ENCODE data around the gene GARNL3.

GARNL3 gene

GRCh38 chr9:127390248-127390545, 125.6 kb downstream of the GARNL3 start:
- no peak for DNase-seq

GRCh38 chr9:127390563-127390962, 126.0 kb downstream of the GARNL3 start:
- DNase-seq = no peak

- no peak for DNase-seq
Observed at GRCh38 chr9:127392166-127392565, 127.6 kb downstream of the GARNL3 start.

- no peak for DNase-seq
Observed at GRCh38 chr9:127392976-127393375, 128.4 kb downstream of the GARNL3 start.

GRCh38 chr9:127393645-127394044, 129.1 kb downstream of the GARNL3 start:
- DNase-seq = no peak

GRCh38 chr9:127395497-127396252, 131.1 kb downstream of the GARNL3 start:
- no peak for DNase-seq

GRCh38 chr9:127396253-127396807, 131.8 kb downstream of the GARNL3 start:
- DNase-seq = no peak

GRCh38 chr9:127396808-127397645, 132.5 kb downstream of the GARNL3 start, which contains the start of gene SLC2A8:
TSS of gene SLC2A8 (plus strand) at chr9:127397169. CDS start at chr9:127397231, 62 bp downstream.
- peak; percentile 98 for DNase-seq

- DNase-seq = no peak
Observed at GRCh38 chr9:127397646-127398274, 133.2 kb downstream of the GARNL3 start.

GRCh38 chr9:127398275-127398647, 133.7 kb downstream of the GARNL3 start:
- DNase-seq = no peak

- no peak for DNase-seq
Observed at GRCh38 chr9:127398715-127399400, 134.3 kb downstream of the GARNL3 start.

GRCh38 chr9:127399736-127400269, 135.2 kb downstream of the GARNL3 start:
- DNase-seq = no peak

- DNase-seq = no peak
Observed at GRCh38 chr9:127402401-127403090, 138.0 kb downstream of the GARNL3 start.

GRCh38 chr9:127403507-127404192, 139.1 kb downstream of the GARNL3 start:
- no peak for DNase-seq

- no peak for DNase-seq
Observed at GRCh38 chr9:127404631-127405030, 140.1 kb downstream of the GARNL3 start.

- no peak for DNase-seq
Observed at GRCh38 chr9:127405344-127406125, 141.0 kb downstream of the GARNL3 start.

GRCh38 chr9:127406799-127407491, 142.4 kb downstream of the GARNL3 start:
- DNase-seq = no peak

- no peak for DNase-seq
Observed at GRCh38 chr9:127407492-127407843, 142.9 kb downstream of the GARNL3 start.

- DNase-seq = no peak
Observed at GRCh38 chr9:127411122-127411521, 146.5 kb downstream of the GARNL3 start.

- DNase-seq = no peak
Observed at GRCh38 chr9:127415141-127415540, 150.6 kb downstream of the GARNL3 start.
